ENCODE measurements around the gene PAQR8. TPM values are rescaled to one million over a fixed set of nuclear protein-coding genes. Genes with fewer than 3 reads are reported as not detected.
A peak's percentile ranks its signal among the peaks of the same experiment; 100 is the strongest.

PAQR8 gene
- total and polyA plus RNA-seq, 2 donors (not counting 1 experiment from before 2014, with no cell fraction given): 2.6 to 6.1 TPM

- H3K27me3 ChIP-seq (ENCODE audit: control insufficient read depth, insufficient read depth, low read length): no peaks in the 10 kb centered on the region
- no peak for TF ChIP-seq CTCF (conservative IDR thresholded peaks at IDR 0.05 in 1 of 2, IDR thresholded peaks at IDR 0.05 in 1 of 2; ENCODE audit: low read depth in 1 of 2, low read length in 2 of 2)
- no peak for TF ChIP-seq EZH2 (IDR thresholded peaks at IDR 0.05; ENCODE audit: low read length, missing control alignments)
- no peaks in the 10 kb centered on the region for H3K36me3 ChIP-seq (ENCODE audit: control insufficient read depth, insufficient read depth, low read length)
- peak overlapping the region; percentile 99 for H3K27ac ChIP-seq (ENCODE audit: insufficient read depth, low read length)
- peak overlapping the region; percentile 65 to 91 (median 81) for H3K4me3 ChIP-seq (replicated peaks in 1 of 4; ENCODE audit: control extremely low read depth in 1 of 4, insufficient read depth in 1 of 4, low read depth in 3 of 4, low read length in 4 of 4)
- H3K79me2 ChIP-seq (ENCODE audit: control insufficient read depth, insufficient read depth, low read length): peaks cover 9% of the 10 kb centered on the region
- H3K9ac ChIP-seq (ENCODE audit: insufficient read depth, low read length): peak overlapping the region; percentile 95
- peak overlapping the region; percentile 98 for H3K4me2 ChIP-seq (ENCODE audit: extremely low read depth, insufficient read depth, low read length)
- peak overlapping the region; percentile 24 for H2AFZ ChIP-seq (ENCODE audit: low read length)
- peak; percentile 38 to 52 for DNase-seq (ENCODE audit: low read depth in 2 of 2)
- H3K4me1 ChIP-seq (ENCODE audit: control insufficient read depth, extremely low read depth, insufficient read depth, low read length): peaks cover 16% of the 10 kb centered on the region
- no peaks in the 10 kb centered on the region for H3K9me3 ChIP-seq (ENCODE audit: control insufficient read depth, insufficient read depth, low read depth, low read length)
- no peaks in the 10 kb centered on the region for H4K20me1 ChIP-seq (ENCODE audit: control insufficient read depth, extremely low read depth, insufficient read depth, low read length)
Observed at GRCh38 chr6:52420668-52421358, 58.9 kb downstream of the PAQR8 start.

- H3K9ac ChIP-seq (ENCODE audit: insufficient read depth, low read length): no peak overlapping the region
- no peaks in the 10 kb centered on the region for H4K20me1 ChIP-seq (ENCODE audit: control insufficient read depth, extremely low read depth, insufficient read depth, low read length)
- peaks cover 9% of the 10 kb centered on the region for H3K79me2 ChIP-seq (ENCODE audit: control insufficient read depth, insufficient read depth, low read length)
- no peak for DNase-seq (ENCODE audit: low read depth in 2 of 2)
- H3K27ac ChIP-seq (ENCODE audit: insufficient read depth, low read length): peak overlapping the region; percentile 36
- no peak overlapping the region for H2AFZ ChIP-seq (ENCODE audit: low read length)
- H3K4me2 ChIP-seq (ENCODE audit: extremely low read depth, insufficient read depth, low read length): peak overlapping the region; percentile 18
- no peaks in the 10 kb centered on the region for H3K27me3 ChIP-seq (ENCODE audit: control insufficient read depth, insufficient read depth, low read length)
- TF ChIP-seq CTCF (conservative IDR thresholded peaks at IDR 0.05 in 1 of 2, IDR thresholded peaks at IDR 0.05 in 1 of 2; ENCODE audit: low read depth in 1 of 2, low read length in 2 of 2) (no peak), EZH2 (IDR thresholded peaks at IDR 0.05; ENCODE audit: low read length, missing control alignments) (no peak)
- H3K9me3 ChIP-seq (ENCODE audit: control insufficient read depth, insufficient read depth, low read depth, low read length): no peaks in the 10 kb centered on the region
- H3K36me3 ChIP-seq (ENCODE audit: control insufficient read depth, insufficient read depth, low read length): no peaks in the 10 kb centered on the region
- H3K4me3 ChIP-seq (replicated peaks in 1 of 4; ENCODE audit: control extremely low read depth in 1 of 4, insufficient read depth in 1 of 4, low read depth in 3 of 4, low read length in 4 of 4): no peak overlapping the region
- peaks cover 15% of the 10 kb centered on the region for H3K4me1 ChIP-seq (ENCODE audit: control insufficient read depth, extremely low read depth, insufficient read depth, low read length)
Observed at GRCh38 chr6:52422156-52422555, 60.2 kb downstream of the PAQR8 start.

GRCh38 chr6:52423448-52423847 is 61.5 kb downstream of the PAQR8 start:
- Histone ChIP-seq H4K20me1 (ENCODE audit: control insufficient read depth, extremely low read depth, insufficient read depth, low read length) (no peaks in the 10 kb centered on the region), H3K27ac (ENCODE audit: insufficient read depth, low read length) (peak overlapping the region; percentile 71), H3K9ac (ENCODE audit: insufficient read depth, low read length) (no peak overlapping the region), H3K27me3 (ENCODE audit: control insufficient read depth, insufficient read depth, low read length) (no peaks in the 10 kb centered on the region), H3K4me3 (replicated peaks in 1 of 4; ENCODE audit: control extremely low read depth in 1 of 4, insufficient read depth in 1 of 4, low read depth in 3 of 4, low read length in 4 of 4) (no peak overlapping the region), H3K36me3 (ENCODE audit: control insufficient read depth, insufficient read depth, low read length) (no peaks in the 10 kb centered on the region), H3K79me2 (ENCODE audit: control insufficient read depth, insufficient read depth, low read length) (peaks cover 9% of the 10 kb centered on the region), H3K9me3 (ENCODE audit: control insufficient read depth, insufficient read depth, low read depth, low read length) (no peaks in the 10 kb centered on the region), H3K4me2 (ENCODE audit: extremely low read depth, insufficient read depth, low read length) (peak overlapping the region; percentile 67), H2AFZ (ENCODE audit: low read length) (no peak overlapping the region), H3K4me1 (ENCODE audit: control insufficient read depth, extremely low read depth, insufficient read depth, low read length) (peaks cover 13% of the 10 kb centered on the region)
- DNase-seq (ENCODE audit: low read depth in 2 of 2): no peak
- TF ChIP-seq EZH2 (IDR thresholded peaks at IDR 0.05; ENCODE audit: low read length, missing control alignments): no peak
- no peak for TF ChIP-seq CTCF (conservative IDR thresholded peaks at IDR 0.05 in 1 of 2, IDR thresholded peaks at IDR 0.05 in 1 of 2; ENCODE audit: low read depth in 1 of 2, low read length in 2 of 2)
